ENCODE measurements around the gene PKN1.

DNA sequence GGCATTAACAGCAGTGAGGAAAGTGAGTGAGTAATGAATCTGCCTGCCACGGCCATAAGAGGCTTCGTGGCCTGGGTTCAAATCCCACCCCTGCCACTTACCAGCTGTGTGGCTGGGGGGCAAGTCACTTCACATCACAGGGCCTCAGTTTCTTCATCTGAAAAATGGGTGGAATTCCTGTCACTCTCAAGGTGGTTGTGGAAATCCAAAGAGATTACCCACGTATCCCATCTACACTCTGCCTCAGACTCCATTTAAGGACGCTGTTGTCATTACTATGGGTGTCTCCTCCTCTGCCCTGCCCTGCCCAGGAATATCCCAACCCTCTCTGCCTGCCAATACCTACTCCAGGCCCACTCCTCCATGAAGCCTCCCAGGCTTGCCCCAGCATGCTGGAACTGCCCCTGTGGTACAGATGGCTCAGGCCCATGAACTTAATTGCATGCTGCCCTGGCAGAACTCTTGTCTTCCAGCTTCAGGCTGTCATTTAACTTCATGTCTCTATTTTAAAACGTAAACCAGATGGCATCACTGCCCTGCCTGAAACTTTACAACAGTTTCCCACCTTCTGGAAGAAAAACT lies 59.7 kb downstream of the PKN1 start:
- TF ChIP-seq, protein P1, sequence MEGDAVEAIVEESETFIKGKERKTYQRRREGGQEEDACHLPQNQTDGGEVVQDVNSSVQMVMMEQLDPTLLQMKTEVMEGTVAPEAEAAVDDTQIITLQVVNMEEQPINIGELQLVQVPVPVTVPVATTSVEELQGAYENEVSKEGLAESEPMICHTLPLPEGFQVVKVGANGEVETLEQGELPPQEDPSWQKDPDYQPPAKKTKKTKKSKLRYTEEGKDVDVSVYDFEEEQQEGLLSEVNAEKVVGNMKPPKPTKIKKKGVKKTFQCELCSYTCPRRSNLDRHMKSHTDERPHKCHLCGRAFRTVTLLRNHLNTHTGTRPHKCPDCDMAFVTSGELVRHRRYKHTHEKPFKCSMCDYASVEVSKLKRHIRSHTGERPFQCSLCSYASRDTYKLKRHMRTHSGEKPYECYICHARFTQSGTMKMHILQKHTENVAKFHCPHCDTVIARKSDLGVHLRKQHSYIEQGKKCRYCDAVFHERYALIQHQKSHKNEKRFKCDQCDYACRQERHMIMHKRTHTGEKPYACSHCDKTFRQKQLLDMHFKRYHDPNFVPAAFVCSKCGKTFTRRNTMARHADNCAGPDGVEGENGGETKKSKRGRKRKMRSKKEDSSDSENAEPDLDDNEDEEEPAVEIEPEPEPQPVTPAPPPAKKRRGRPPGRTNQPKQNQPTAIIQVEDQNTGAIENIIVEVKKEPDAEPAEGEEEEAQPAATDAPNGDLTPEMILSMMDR (IDR thresholded peaks at IDR 0.05 in 2 of 3, conservative IDR thresholded peaks at IDR 0.05 in 1 of 3; ENCODE audit: control insufficient read depth in 2 of 3, extremely low read depth in 1 of 3, insufficient read depth in 1 of 3, low read depth in 3 of 3, low read length in 3 of 3), result no peak
- no peak for TF ChIP-seq FOXK2 (IDR thresholded peaks at IDR 0.05)
- TF ChIP-seq ZNF274 (IDR thresholded peaks at IDR 0.05; ENCODE audit: insufficient read depth, insufficient read length), result no peak
- TF ChIP-seq POLR2A (IDR thresholded peaks at IDR 0.05; ENCODE audit: low read depth, low read length), result no peak
- no peak for TF ChIP-seq POLR2AphosphoS5 (IDR thresholded peaks at IDR 0.05; ENCODE audit: low read length)
- TF ChIP-seq PAX8 (IDR thresholded peaks at IDR 0.05), result no peak
- no peak for TF ChIP-seq FOXM1 (IDR thresholded peaks at IDR 0.05; ENCODE audit: low read depth, low read length)
- TF ChIP-seq TCF3 (IDR thresholded peaks at IDR 0.05; ENCODE audit: borderline replicate concordance, insufficient read depth, low read depth, low read length), result no peak
- no peak for TF ChIP-seq ZBED1 (IDR thresholded peaks at IDR 0.05; ENCODE audit: borderline replicate concordance)
- no peak for TF ChIP-seq STAT1 (conservative IDR thresholded peaks at IDR 0.05)
- TF ChIP-seq HDAC6 (IDR thresholded peaks at IDR 0.05; ENCODE audit: unreplicated experiment), result no peak
- TF ChIP-seq, protein P2, sequence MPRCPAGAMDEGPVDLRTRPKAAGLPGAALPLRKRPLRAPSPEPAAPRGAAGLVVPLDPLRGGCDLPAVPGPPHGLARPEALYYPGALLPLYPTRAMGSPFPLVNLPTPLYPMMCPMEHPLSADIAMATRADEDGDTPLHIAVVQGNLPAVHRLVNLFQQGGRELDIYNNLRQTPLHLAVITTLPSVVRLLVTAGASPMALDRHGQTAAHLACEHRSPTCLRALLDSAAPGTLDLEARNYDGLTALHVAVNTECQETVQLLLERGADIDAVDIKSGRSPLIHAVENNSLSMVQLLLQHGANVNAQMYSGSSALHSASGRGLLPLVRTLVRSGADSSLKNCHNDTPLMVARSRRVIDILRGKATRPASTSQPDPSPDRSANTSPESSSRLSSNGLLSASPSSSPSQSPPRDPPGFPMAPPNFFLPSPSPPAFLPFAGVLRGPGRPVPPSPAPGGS (IDR thresholded peaks at IDR 0.05; ENCODE audit: borderline replicate concordance, insufficient read depth, low read depth, low read length, poor library complexity, severe bottlenecking), result no peak
- TF ChIP-seq CREB1 (IDR thresholded peaks at IDR 0.05; ENCODE audit: low read depth), result no peak

Measured in GM12878 (cell line).